Measurements from ENCODE around the gene IL10RA.

GRCh38 chr11:118045191-118045590, 59.0 kb downstream of the IL10RA start:
- TF ChIP-seq, protein P1, sequence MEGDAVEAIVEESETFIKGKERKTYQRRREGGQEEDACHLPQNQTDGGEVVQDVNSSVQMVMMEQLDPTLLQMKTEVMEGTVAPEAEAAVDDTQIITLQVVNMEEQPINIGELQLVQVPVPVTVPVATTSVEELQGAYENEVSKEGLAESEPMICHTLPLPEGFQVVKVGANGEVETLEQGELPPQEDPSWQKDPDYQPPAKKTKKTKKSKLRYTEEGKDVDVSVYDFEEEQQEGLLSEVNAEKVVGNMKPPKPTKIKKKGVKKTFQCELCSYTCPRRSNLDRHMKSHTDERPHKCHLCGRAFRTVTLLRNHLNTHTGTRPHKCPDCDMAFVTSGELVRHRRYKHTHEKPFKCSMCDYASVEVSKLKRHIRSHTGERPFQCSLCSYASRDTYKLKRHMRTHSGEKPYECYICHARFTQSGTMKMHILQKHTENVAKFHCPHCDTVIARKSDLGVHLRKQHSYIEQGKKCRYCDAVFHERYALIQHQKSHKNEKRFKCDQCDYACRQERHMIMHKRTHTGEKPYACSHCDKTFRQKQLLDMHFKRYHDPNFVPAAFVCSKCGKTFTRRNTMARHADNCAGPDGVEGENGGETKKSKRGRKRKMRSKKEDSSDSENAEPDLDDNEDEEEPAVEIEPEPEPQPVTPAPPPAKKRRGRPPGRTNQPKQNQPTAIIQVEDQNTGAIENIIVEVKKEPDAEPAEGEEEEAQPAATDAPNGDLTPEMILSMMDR (IDR thresholded peaks at IDR 0.05 in 4 of 5, conservative IDR thresholded peaks at IDR 0.05 in 1 of 5): no peak
- TF ChIP-seq POLR2A (IDR thresholded peaks at IDR 0.05): no peak

Data from gastrocnemius medialis (tissue), 4 donors.